Stimulated activated CD8-positive, alpha-beta memory T cell treated with anti-CD3 and anti-CD28 coated beads, Interleukin-4, amount 100 ng/mL, for 4 hours (primary cell): Measurements from ENCODE around the gene GPHN.
"Not testable (repeated sequence)": the region's sequence is repeated elsewhere in the genome, so short reads cannot be mapped to it uniquely, and the experiment has no call there.

Experiments
- DNase-seq, 2 donors: peaks; one replicate each; pipeline ENCODE4 v3.0.0-alpha.2; 2020; ENCODE audit warnings: low read depth in 2 of 2, low spot score in 1 of 2

The GPHN gene

GRCh38 chr14:66758031-66758613, 250.2 kb downstream of the GPHN start:
- no peak for DNase-seq

- DNase-seq: no peak
Observed at GRCh38 chr14:66772146-66772545, 264.2 kb downstream of the GPHN start.

- no peak for DNase-seq
Observed at GRCh38 chr14:66782853-66783252, 274.9 kb downstream of the GPHN start.

- no peak for DNase-seq
Observed at GRCh38 chr14:66790101-66790500, 282.2 kb downstream of the GPHN start.

- DNase-seq: no peak
Observed at GRCh38 chr14:66802962-66803361, 295.0 kb downstream of the GPHN start.

- DNase-seq: no peak
Observed at GRCh38 chr14:66804141-66804540, 296.2 kb downstream of the GPHN start.

- DNase-seq: no peak
Observed at GRCh38 chr14:66813636-66814035, 305.7 kb downstream of the GPHN start.

- DNase-seq: no peak
Observed at GRCh38 chr14:66815687-66816086, 307.7 kb downstream of the GPHN start.

- no peak for DNase-seq
Observed at GRCh38 chr14:66824251-66824650, 316.3 kb downstream of the GPHN start.

GRCh38 chr14:66827182-66827581, 319.2 kb downstream of the GPHN start:
- no peak for DNase-seq

- no peak for DNase-seq
Observed at GRCh38 chr14:66831173-66831572, 323.2 kb downstream of the GPHN start.

- DNase-seq: no peak
Observed at GRCh38 chr14:66833816-66834215, 325.9 kb downstream of the GPHN start.

- DNase-seq: not testable (repeated sequence)
Observed at GRCh38 chr14:66837436-66837835, 329.5 kb downstream of the GPHN start.

GRCh38 chr14:66842911-66843512, 335.1 kb downstream of the GPHN start:
- DNase-seq: no peak

GRCh38 chr14:66850258-66850888, 342.4 kb downstream of the GPHN start:
- no peak for DNase-seq

GRCh38 chr14:66853311-66853710, 345.4 kb downstream of the GPHN start:
- DNase-seq: no peak

- DNase-seq: no peak
Observed at GRCh38 chr14:66857867-66858266, 349.9 kb downstream of the GPHN start.

GRCh38 chr14:66859063-66859671, 351.2 kb downstream of the GPHN start:
- no peak for DNase-seq

- DNase-seq: no peak
Observed at GRCh38 chr14:66881596-66881995, 373.6 kb downstream of the GPHN start.

GRCh38 chr14:66884149-66884548, 376.2 kb downstream of the GPHN start:
- DNase-seq: no peak

GRCh38 chr14:66900719-66901118, 392.8 kb downstream of the GPHN start:
- DNase-seq: no peak

GRCh38 chr14:66910311-66910840, 402.4 kb downstream of the GPHN start:
- no peak for DNase-seq
